ENCODE results near the gene TMTC1.

Gene TMTC1

GRCh38 chr12:29742646-29743045, 41.1 kb downstream of the TMTC1 start:
- no peak; the same call in 1 of the 2 replicates for TF ChIP-seq ISL1 (CRISPR knock-in tag; IDR thresholded peaks at IDR 0.05)
- no peak for TF ChIP-seq ARNTL (CRISPR knock-in tag; IDR thresholded peaks at IDR 0.05; ENCODE audit: borderline replicate concordance, low read depth)
- no peak for TF ChIP-seq BACH2 (CRISPR knock-in tag; IDR thresholded peaks at IDR 0.05; ENCODE audit: borderline replicate concordance)
- no peak for TF ChIP-seq PPARA (CRISPR knock-in tag; IDR thresholded peaks at IDR 0.05; ENCODE audit: borderline replicate concordance)
- no peak for TF ChIP-seq ZFP30 (CRISPR knock-in tag; IDR thresholded peaks at IDR 0.05)
- no peak for TF ChIP-seq TCF4 (CRISPR knock-in tag; IDR thresholded peaks at IDR 0.05; ENCODE audit: borderline replicate concordance)
- TF ChIP-seq GLIS3 (CRISPR knock-in tag; IDR thresholded peaks at IDR 0.05), result no peak
- TF ChIP-seq OSR1 (CRISPR knock-in tag; IDR thresholded peaks at IDR 0.05), result no peak
- no peak for TF ChIP-seq CSRNP3 (CRISPR knock-in tag; IDR thresholded peaks at IDR 0.05)
- TF ChIP-seq CREB5 (CRISPR knock-in tag; IDR thresholded peaks at IDR 0.05; ENCODE audit: low read depth), result no peak
- no peak for TF ChIP-seq POU6F1 (CRISPR knock-in tag; IDR thresholded peaks at IDR 0.05; ENCODE audit: borderline replicate concordance, low read depth)
- no peak for TF ChIP-seq RARB (CRISPR knock-in tag; IDR thresholded peaks at IDR 0.05)
- TF ChIP-seq ZNF8 (CRISPR knock-in tag; IDR thresholded peaks at IDR 0.05), result no peak
- TF ChIP-seq ZNF565 (CRISPR knock-in tag; conservative IDR thresholded peaks at IDR 0.05; ENCODE audit: low read depth), result no peak
- TF ChIP-seq CSDC2 (CRISPR knock-in tag; IDR thresholded peaks at IDR 0.05), result no peak
- no peak for TF ChIP-seq ESRRG (CRISPR knock-in tag; IDR thresholded peaks at IDR 0.05)
- no peak for TF ChIP-seq TOX (CRISPR knock-in tag; IDR thresholded peaks at IDR 0.05; ENCODE audit: borderline replicate concordance)
- TF ChIP-seq ZNF70 (CRISPR knock-in tag; IDR thresholded peaks at IDR 0.05), result no peak
- no peak for ATAC-seq

GRCh38 chr12:29741342-29742241, 42.1 kb downstream of the TMTC1 start:
- TF ChIP-seq ZFP30 (CRISPR knock-in tag; IDR thresholded peaks at IDR 0.05), result no peak
- peak; percentile 34 for TF ChIP-seq ISL1 (CRISPR knock-in tag; IDR thresholded peaks at IDR 0.05)
- ATAC-seq, result no peak

- TF ChIP-seq CSDC2 (CRISPR knock-in tag; IDR thresholded peaks at IDR 0.05) (no peak), TSHZ2 (CRISPR knock-in tag; IDR thresholded peaks at IDR 0.05) (no peak), ZFP30 (CRISPR knock-in tag; IDR thresholded peaks at IDR 0.05) (no peak), OSR1 (CRISPR knock-in tag; IDR thresholded peaks at IDR 0.05) (no peak), ESRRG (CRISPR knock-in tag; IDR thresholded peaks at IDR 0.05) (no peak), ZFP3 (CRISPR knock-in tag; IDR thresholded peaks at IDR 0.05) (no peak), PPARA (CRISPR knock-in tag; IDR thresholded peaks at IDR 0.05; ENCODE audit: borderline replicate concordance) (no peak), ZC3H10 (CRISPR knock-in tag; IDR thresholded peaks at IDR 0.05) (no peak), ARNTL (CRISPR knock-in tag; IDR thresholded peaks at IDR 0.05; ENCODE audit: borderline replicate concordance, low read depth) (no peak), ISL1 (CRISPR knock-in tag; IDR thresholded peaks at IDR 0.05) (no peak)
- no peak for ATAC-seq
Observed at GRCh38 chr12:29739279-29739991, 44.3 kb downstream of the TMTC1 start.
